Measurements from ENCODE around the gene PCSK4. TPM values are rescaled to one million over a fixed set of nuclear protein-coding genes. Genes with fewer than 3 reads are reported as not detected.
"Not testable (repeated sequence)": the region's sequence is repeated elsewhere in the genome, so short reads cannot be mapped to it uniquely, and the experiment has no call there.

Gene PCSK4
- total RNA-seq, 1 donor from 2014 or later, result 1.3 TPM

DNA sequence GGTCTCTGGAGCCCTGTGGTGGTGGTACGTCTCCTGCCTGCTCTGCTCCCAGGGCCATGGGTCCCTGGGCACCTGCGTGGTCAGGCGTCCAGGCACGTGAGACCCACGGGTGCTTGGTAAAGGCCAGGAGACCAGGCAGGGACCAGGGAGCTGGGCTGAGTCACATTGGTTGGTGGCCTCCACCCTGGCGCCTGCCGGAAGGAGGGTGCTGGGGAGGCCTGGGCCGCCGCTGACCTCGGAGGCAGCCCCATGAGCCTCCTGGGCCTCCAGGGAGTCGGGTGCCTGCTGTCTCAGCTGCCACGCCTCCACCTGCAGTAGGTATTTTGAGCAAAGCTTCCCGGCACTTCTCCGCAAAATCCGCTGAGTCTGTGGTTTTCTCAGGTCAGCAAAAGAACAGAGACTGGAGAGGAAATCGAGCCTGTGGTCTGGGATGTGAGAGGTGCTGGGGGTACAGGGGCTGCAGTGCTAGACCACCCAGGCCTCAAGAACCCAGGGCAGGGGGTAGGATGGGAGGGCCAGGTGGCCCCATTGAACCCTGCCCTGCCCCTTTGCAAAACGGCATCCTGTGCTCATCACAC is 30.1 kb upstream of the PCSK4 start:
- peaks cover 13% of the 10 kb centered on the region for H3K4me1 ChIP-seq
- no peak for TF ChIP-seq CTCF (IDR thresholded peaks at IDR 0.05; ENCODE audit: borderline replicate concordance)
- intact Hi-C loops (cut with micrococcal nuclease), result no loop called here
- no peak overlapping the region for H3K4me3 ChIP-seq
- H3K36me3 ChIP-seq, result no peaks in the 10 kb centered on the region
- H3K9me3 ChIP-seq (replicated peaks), result no peaks in the 10 kb centered on the region
- peaks cover 42% of the 10 kb centered on the region for H3K27me3 ChIP-seq (ENCODE audit: low read depth)
- no peak overlapping the region for H3K27ac ChIP-seq (replicated peaks)
- DNase-seq, result no peak

GRCh38 chr19:1519802-1520201 is 29.7 kb upstream of the PCSK4 start:
- H3K27ac ChIP-seq (replicated peaks); DNase-seq; H3K4me3 ChIP-seq; H3K36me3 ChIP-seq; H3K9me3 ChIP-seq (replicated peaks); intact Hi-C loops (cut with micrococcal nuclease): not testable (repeated sequence)
- Histone ChIP-seq H3K27me3 (ENCODE audit: low read depth) (peaks cover 42% of the 10 kb centered on the region), H3K4me1 (peaks cover 13% of the 10 kb centered on the region)

DNA sequence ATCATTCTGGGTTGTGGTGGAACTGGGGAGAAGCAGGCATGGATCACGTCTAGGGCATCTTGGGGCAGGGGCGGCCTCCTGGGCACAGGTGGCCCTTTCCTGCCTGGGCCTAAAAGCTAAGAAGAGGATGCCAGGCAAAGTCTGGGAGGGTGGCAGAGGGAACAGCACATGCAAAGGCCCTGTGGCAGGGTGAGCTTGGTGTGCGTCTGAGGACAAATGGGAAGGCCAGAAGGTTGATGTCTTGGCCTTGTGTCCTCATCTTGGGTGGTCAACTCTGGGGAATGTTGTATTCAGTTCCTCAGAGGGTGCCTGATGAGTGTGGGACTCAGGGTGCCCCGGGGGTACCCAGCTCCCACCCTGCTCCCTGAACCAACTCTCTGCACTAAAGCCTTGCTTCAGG is 28.3 kb upstream of the PCSK4 start:
- Histone ChIP-seq H3K36me3 (no peaks in the 10 kb centered on the region), H3K4me1 (peaks cover 12% of the 10 kb centered on the region), H3K9me3 (replicated peaks) (no peaks in the 10 kb centered on the region), H3K4me3 (no peak overlapping the region), H3K27ac (replicated peaks) (no peak overlapping the region), H3K27me3 (ENCODE audit: low read depth) (peaks cover 42% of the 10 kb centered on the region)
- no peak for TF ChIP-seq CTCF (IDR thresholded peaks at IDR 0.05; ENCODE audit: borderline replicate concordance)
- intact Hi-C loops (cut with micrococcal nuclease), result no loop called here
- no peak for DNase-seq

DNA sequence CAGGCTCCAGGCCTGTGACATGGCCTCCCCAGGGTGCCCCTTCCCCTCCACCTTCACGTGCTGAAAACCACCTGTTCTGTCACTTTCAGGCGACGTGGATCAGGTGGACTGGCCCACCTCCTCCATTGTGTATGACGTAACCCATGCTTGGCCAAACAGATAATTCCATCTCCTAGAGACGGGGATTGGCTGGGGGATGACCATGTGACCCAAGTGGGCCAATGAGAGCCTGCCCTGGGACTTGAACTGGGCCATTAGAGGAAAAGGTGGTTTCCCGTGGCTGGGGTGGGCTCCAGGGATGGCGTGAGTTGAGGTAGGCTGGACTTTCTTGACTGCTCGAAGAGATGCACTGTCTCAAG is 26.2 kb upstream of the PCSK4 start:
- H3K27me3 ChIP-seq (ENCODE audit: low read depth), result peaks cover 44% of the 10 kb centered on the region
- TF ChIP-seq CTCF (IDR thresholded peaks at IDR 0.05; ENCODE audit: borderline replicate concordance), result no peak
- no peaks in the 10 kb centered on the region for H3K9me3 ChIP-seq (replicated peaks)
- H3K27ac ChIP-seq (replicated peaks), result no peak overlapping the region
- no peak for DNase-seq
- H3K36me3 ChIP-seq, result no peaks in the 10 kb centered on the region
- no peak overlapping the region for H3K4me3 ChIP-seq
- peaks cover 23% of the 10 kb centered on the region for H3K4me1 ChIP-seq
- intact Hi-C loops (cut with micrococcal nuclease), result no loop called here

DNA sequence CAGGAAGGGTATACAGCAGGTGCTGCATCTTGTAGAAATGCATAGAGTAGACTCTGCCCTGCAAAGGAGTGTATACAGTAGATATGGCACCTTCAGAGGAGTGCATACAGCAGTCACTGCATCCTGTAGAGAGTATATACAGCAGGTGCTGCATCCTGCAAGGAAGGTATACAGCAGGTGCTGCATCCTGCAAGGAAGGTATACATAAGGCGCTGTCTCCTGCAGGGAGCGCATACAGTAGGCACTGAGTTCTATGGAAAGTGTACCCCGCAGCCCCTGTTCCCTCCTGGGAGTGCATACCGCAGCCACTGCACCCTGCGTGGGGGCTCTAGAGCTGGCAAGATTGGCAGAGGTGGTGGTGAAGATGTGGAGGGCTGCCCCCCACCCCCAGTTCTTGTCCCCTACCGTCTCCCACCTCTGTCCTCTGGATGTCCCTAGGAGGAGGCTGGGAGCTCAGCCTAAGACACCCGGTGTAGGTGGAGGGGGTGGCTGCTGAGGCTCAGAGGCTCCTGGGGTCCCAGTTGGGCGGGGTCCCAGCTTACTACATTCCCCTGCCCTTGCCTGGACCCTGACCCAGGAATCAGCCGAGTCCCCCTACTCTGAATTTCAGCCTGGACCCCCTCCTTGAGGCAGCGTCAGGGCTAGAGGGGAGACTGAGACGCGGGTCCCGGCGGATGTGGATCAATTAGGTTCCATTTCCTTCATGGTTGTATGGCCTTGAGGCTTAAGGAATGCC is 25.0 kb upstream of the PCSK4 start:
- H3K9me3 ChIP-seq (replicated peaks), result no peaks in the 10 kb centered on the region
- intact Hi-C loops (cut with micrococcal nuclease), result no loop called here
- H3K27ac ChIP-seq (replicated peaks), result no peak overlapping the region
- no peak overlapping the region for H3K4me3 ChIP-seq
- no peaks in the 10 kb centered on the region for H3K36me3 ChIP-seq
- DNase-seq, result no peak
- H3K4me1 ChIP-seq, result peaks cover 33% of the 10 kb centered on the region
- no peak for TF ChIP-seq CTCF (IDR thresholded peaks at IDR 0.05; ENCODE audit: borderline replicate concordance)
- H3K27me3 ChIP-seq (ENCODE audit: low read depth), result peaks cover 53% of the 10 kb centered on the region

- H3K4me3 ChIP-seq, result no peak overlapping the region
- TF ChIP-seq CTCF (IDR thresholded peaks at IDR 0.05; ENCODE audit: borderline replicate concordance), result no peak
- no peak for DNase-seq
- H3K9me3 ChIP-seq (replicated peaks), result no peaks in the 10 kb centered on the region
- H3K36me3 ChIP-seq, result no peaks in the 10 kb centered on the region
- intact Hi-C loops (cut with micrococcal nuclease), result no loop called here
- H3K27me3 ChIP-seq (ENCODE audit: low read depth), result peaks cover 52% of the 10 kb centered on the region
- H3K27ac ChIP-seq (replicated peaks), result peak overlapping the region; percentile 90
- H3K4me1 ChIP-seq, result peaks cover 39% of the 10 kb centered on the region
Measured at GRCh38 chr19:1514295-1514661, 24.1 kb upstream of the PCSK4 start.

Data from left ventricle myocardium inferior (tissue), 1 donor.